Measurements from ENCODE around the gene HOXC10.

The HOXC10 gene

GRCh38 chr12:53965281-53966084 is 19.5 kb upstream of the HOXC10 start:
- DNase-seq = no peak

DNA sequence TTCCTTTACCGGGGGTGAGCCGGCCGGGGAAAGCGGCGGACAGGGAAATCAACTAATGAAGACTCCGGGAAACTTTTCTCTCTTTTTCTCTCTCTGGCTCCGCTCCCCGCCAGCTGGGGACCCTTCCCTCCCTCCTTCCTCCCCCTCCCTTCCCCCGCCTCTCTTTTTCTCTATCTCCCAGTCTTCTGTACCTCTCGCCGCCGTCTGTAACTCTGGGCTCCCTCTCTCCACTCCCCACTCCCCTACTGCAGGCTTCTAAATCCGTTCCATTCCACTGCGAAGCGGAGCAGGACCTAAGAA is 18.9 kb upstream of the HOXC10 start:
- DNase-seq = no peak

DNA sequence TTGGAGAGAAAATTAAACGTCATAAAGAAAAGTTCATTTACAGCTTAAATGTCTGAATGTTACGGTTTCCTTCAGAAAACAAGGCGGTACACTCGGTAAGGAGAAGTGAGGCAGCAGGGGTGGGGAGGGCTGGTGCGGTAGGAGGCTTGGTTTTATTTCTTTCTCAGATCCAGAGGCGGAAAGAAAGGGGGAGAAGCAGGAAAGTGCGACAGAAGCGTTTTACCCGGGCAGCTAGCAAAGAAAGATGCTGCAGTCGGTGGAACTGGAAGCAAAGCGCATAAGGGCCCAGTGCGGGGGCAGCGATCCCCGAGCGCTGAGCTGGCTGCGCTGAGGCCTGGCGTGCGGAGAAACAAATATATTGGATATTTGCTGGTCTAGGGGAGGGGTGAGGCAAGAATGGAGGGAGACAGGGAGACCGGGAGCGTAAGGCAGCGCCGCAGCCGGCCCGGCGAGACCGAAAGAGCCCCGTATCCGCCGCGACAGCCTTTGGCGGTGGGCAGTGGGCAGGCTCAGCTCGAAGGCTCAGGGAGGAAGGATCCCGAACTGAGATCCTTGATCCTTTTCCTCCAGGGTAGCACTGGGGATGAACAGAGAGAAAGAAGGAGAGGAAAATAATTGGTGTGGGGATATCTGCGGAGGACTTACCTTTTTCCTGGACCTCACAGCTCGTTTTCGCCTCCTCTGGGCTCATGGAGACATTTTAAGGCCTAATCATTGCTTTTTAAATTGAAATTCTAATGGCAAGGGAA is 18.4 kb upstream of the HOXC10 start:
- no peak for DNase-seq

GRCh38 chr12:53967421-53967925 is 17.5 kb upstream of the HOXC10 start:
- DNase-seq = no peak

DNA sequence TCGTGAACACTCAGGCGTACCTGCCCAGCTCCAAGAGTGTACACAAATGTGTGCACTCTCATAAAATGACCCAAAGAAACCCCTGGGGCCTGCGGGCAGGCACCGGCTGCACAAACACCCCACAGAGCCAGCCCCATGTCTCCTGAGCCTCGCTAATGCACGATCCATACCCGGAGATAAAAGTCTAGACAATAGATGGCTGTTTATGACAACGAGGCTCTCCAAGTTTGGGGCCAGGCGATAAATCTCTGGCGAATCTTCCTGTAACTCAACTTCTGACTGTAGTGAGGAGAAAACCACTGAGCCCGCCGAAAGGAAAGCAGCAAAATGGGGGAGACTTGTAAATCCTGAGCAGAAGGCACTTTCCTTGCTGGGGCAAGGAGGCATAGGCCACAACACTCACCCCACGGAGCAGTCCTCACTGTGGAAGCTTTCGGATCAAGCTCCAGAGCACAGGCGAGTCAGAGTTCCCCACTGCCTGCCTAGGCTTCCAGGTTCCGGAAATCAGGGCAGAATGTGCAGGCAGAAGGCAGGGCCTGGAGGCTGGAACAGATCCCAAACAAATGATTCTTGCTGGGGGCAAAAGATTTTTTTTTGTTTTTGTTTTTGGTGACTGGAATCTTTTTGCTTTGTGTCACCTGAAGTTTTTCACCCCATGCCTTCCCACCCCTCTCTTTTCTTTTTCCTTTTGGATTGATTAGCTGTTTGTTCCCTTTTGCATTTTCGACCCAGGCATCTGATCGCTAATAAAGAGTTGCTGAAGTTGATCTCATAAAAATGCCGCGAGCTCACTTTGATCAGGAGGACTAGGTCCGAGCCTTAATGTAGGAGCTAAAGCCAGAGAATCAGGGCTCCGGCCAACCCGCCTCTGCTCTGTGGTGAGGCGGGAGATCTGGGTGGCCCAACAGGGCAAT is 16.5 kb upstream of the HOXC10 start:
- no peak for DNase-seq

DNA sequence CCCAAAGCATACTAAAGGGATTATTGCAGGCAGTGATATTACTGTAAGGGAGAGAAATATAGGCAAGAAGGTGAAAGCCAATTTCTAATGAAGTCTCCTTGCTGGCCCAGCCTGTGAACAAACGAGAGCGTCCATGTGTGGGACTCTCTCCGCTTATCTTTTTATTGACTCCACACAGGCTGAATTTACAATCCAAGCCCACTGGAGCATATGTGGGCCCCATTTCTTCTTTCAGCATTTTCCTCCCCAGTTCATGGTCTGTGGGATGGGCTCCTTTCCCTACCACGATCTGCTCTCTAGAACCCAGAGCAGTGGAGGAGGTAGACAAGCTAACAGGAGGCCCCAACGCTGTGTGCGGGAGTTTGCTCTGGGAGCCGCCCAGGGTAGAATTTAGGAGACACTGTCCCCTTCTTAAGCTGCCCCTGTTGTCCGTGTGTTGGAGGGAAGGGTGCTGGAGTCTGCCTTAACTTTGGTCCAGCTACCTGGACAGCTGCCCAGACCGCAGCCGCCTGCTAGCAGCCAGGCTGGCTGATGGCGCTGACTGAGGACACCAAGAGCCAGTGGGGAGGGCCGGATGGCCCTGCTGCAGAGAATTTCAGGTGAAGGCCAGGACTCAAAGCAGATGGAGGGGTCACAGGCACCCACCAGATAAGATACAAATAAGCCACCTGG is 15.2 kb upstream of the HOXC10 start:
- DNase-seq = no peak

- DNase-seq = no peak
These were observed 14.5 kb upstream of the HOXC10 start for GRCh38 chr12:53970451-53970850.

GRCh38 chr12:53971129-53971528 is 13.8 kb upstream of the HOXC10 start:
- no peak for DNase-seq

GRCh38 chr12:53971686-53972085 is 13.3 kb upstream of the HOXC10 start:
- no peak for DNase-seq

DNA sequence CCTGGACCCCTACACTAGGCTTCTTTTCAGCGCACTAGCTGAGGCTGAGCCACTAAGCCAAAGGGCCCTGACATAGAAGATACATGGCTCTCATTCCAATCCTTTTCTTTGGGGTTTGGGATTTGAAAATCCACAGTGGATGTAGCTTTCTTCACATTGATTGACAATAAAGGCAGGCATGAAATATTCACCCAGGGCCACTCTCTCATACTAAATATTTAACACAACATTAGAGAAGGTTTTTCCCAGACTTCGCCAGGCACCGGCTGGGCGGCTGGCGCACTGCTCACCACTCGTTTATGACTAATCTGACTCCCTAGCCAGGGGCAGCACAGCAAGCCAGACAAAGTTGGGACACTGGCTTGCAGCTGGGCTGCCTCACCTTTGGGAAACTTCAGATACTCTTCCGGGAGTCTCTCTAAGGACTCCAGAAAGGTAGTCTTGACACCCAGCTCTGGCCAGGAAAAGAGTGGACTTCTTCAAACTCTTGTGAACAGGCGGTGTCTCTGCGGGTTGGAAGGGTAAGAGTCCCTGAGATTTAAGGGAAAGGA is 12.7 kb upstream of the HOXC10 start:
- DNase-seq = no peak

- DNase-seq = no peak
These were observed 12.2 kb upstream of the HOXC10 start, which contains the start of gene HOXC11 for GRCh38 chr12:53972722-53973235. HOXC11 (plus strand) TSS chr12:53973126; CDS start chr12:53973242, 116 bp downstream.

DNA sequence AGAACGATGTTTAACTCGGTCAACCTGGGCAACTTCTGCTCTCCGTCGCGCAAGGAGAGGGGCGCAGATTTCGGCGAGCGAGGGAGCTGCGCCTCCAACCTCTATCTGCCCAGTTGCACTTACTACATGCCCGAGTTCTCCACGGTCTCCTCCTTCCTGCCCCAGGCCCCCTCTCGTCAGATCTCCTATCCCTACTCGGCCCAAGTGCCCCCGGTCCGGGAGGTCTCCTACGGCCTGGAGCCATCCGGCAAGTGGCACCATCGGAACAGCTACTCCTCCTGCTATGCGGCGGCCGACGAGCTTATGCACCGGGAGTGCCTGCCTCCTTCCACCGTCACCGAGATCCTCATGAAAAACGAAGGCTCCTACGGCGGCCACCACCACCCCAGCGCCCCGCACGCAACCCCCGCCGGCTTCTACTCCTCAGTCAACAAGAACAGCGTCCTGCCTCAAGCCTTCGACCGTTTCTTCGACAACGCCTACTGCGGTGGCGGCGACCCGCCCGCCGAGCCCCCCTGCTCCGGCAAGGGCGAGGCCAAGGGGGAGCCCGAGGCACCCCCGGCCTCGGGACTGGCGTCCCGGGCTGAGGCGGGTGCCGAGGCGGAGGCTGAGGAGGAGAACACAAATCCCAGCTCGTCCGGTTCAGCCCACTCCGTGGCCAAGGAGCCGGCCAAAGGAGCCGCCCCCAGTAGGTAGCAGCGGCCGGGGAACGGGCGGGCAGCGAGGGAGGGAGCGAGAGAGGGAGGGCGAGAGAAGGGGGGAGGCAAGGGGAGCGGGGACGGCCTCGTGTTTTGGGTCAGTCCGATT is 11.5 kb upstream of the HOXC10 start:
- no peak for DNase-seq

DNA sequence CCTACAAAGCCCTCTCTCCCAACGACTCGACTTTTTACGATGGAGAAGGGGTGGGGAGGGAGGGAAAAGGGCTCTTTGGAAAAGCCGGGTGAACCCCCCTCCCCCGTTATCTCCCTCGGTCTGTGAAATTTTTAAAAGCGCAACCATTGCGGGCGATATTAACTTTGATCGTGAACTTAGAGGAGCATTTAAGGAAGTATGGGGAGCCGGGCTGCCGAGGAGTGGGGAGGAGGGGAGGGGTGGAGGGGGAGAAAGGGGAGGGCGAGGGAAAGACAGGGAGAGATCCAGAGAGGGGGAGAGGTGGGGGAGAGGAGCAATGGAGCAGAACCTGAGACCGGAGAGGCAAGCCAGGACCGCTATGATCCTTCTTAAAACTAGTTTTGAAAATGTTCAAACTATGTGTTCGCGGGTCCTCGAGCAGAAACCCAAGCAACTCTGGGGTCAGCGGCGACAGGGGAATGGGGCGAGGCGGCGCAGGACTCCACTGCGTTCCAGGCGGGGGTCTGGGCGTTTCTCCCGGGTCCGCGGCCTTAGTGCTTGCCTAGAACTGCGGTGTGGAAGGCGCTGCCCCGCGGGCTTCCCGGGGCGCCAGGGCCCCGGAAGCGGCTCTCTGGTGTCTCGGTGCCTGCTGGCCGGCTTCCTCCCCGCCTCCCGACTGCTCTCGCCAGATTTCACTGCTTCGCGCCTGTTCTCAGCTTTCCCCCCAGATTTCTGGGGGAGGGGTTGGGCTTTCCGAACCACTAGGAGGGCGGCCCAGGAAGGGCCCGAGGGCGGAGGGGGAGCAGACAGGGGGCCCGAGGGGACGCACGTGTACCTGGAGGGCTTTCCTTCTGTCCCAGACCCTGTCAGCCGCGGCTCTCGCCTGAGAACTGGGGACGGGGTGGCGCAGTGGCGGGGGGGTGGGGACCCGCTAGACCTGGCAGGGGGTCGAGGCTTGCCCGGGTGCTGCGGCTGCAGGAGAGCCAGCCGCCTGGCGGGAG is 10.6 kb upstream of the HOXC10 start, which contains the start of gene HOTAIR:
HOTAIR (minus strand) TSS at position 871 of the 980 bp plus-strand sequence.
- DNase-seq = no peak

DNA sequence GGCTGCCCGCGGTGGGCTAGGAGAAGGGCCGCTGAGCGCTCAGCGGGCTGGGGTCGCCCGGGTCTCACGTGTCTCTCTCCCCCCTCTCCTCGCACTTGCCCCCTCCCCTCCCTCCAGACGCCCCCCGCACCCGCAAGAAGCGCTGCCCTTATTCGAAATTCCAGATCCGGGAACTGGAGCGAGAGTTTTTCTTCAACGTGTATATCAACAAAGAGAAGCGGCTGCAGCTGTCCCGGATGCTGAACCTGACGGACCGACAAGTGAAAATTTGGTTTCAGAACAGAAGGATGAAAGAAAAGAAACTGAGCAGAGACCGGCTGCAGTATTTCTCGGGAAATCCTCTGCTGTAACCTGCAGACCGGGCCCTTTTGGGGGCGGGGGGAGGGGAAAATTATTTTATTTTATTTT is 9.9 kb upstream of the HOXC10 start:
- no peak for DNase-seq

DNA sequence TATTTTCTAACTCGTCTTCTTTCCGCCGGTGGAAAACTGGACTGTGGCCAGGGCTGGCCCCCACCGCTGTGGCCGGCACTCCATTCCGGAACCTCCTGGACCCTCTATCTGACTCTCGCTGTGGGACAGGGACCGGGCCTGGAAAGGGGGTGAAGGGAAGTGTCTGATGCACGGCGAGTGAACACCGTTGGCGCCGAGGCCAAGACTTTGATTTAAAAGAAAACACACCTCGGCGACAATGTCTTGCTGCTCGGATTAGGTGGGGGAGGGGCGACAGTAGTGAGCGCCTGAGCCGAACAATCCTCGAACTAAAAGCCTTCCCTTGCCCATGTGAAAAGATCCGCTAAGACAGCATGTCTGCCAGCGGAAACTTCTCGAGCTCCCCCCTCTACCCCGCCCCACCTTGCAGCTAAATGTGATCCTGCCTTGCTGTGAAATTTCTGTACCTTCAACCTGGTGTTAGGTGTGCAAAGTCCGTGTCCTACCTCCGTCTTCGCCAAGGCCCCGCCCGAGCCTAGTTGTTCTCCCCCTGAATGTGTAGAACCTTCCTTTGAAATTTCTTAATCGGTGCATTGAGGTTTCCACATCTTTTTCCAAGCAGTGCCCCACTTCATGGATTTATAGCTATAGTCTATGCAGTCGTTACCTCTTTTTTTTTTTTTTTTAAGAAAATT is 9.3 kb upstream of the HOXC10 start:
- no peak for DNase-seq

DNA sequence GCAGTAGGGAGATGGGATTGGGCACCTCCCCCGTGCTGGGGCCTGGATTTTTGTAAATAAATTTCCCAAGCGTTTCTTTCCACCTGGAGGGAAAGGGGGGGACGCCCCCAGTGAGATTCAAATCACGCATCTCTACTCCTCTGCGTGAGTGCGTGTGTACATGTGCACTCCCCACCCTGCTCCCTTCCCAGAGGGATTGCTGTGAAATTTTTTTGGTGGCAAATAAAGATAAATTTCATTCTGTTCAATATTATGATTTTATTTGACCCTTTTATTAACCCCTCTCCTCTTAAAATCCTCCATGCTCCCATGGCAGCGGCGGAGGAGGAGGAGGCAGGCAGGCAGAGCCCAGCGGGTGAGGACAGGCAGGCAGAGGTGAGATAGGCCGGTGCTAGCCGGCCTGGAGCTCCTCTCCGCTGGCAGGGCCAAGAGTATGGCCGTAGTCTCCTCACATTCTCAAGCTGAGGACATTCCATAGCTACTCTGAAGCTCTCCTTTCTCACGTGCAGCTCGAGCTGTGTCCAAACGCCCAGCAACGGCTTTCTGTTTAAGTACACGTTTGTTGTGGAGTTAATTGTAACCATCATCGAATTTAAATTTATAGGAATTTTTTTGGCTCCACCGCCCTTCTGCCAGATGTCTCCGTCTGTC is 8.6 kb upstream of the HOXC10 start:
- DNase-seq = no peak

- DNase-seq = no peak
These were observed 7.9 kb upstream of the HOXC10 start for GRCh38 chr12:53976823-53977595.
